Right cardiac atrium (tissue), 5 donors: ENCODE measurements around the gene HS3ST4. TPM values are rescaled to one million over a fixed set of nuclear protein-coding genes. Genes with fewer than 3 reads are reported as not detected.
"Not testable (repeated sequence)": the region's sequence is repeated elsewhere in the genome, so short reads cannot be mapped to it uniquely, and the experiment has no call there.

Experiments used
- ATAC-seq, 2 donors: fragments of 200-7000 bp; cut with Tn5 transposase; one replicate each; pipeline versions ENCODE4 v1.8.0 to v1.9.1; 2020; ENCODE audit warnings: moderate library complexity in 2 of 2, mild to moderate bottlenecking in 1 of 2
- DNase-seq, 3 donors: peaks; one replicate each; pipeline ENCODE4 v3.0.0-alpha.2; 2020
- H3K27ac ChIP-seq: one replicate; pipeline ENCODE4 v1.5.1; 2013; ENCODE audit warnings: mild to moderate bottlenecking, low read length, control low read depth, moderate library complexity
- H3K27me3 ChIP-seq: one replicate; pipeline ENCODE4 v1.6.1; 2013; ENCODE audit not compliant: control insufficient read depth, insufficient read depth
- H3K4me1 ChIP-seq: one replicate; pipeline ENCODE4 v1.6.1; 2013; ENCODE audit warnings: low read length; ENCODE audit not compliant: control insufficient read depth, insufficient read depth
- H3K4me3 ChIP-seq: one replicate; pipeline ENCODE4 v1.5.1; 2013; ENCODE audit warnings: low read length, control low read depth
- H3K9me3 ChIP-seq: one replicate; pipeline ENCODE4 v1.6.1; 2013; ENCODE audit warnings: low read length; ENCODE audit not compliant: control insufficient read depth
- WGBS: extraction: QIAGEN DNeasy Blood & Tissue Kit; methylation state at CpG from one replicate; pipeline ENCODE4 v1.1.7; 2013; 5-methylcytosine and 5-hydroxymethylcytosine counted together
- intact Hi-C, 4 donors: fragments of 100-400 bp; cut with DNase I; formaldehyde crosslinking; loops; one replicate each; pipeline versions ENCODE4 v1.11.0 to v1.14.0; 2022 to 2023
- polyA plus RNA-seq: library from polyadenylated mRNA; stranded (reverse); fragments of 200-250 nt; gene quantifications from one replicate; pipeline ENCODE4 v1.2.3, GENCODE V29; 2013
- total RNA-seq, 4 donors: library from RNA; stranded (reverse); fragmentation: NEBNext Ultra II Directional; extraction: Animal tissue kit (Norgen Biotek cat#: 25700); gene quantifications; one replicate each; pipeline ENCODE4 v1.2.1, GENCODE V29; 2021
- donor health status: healthy with polysubstance abuse.
- donor health status: DM: no; HTN: yes; CAD: no.
- donor health status: DM: no; HTN: no; CAD: no.
- donor health status: DM: no; HTN: yes; CAD: no; lungs with severe emphysema.
- donor health status: DM: yes; HTN: yes; CAD: no.

The HS3ST4 gene
- total and polyA plus RNA-seq, 5 donors = not detected

DNA sequence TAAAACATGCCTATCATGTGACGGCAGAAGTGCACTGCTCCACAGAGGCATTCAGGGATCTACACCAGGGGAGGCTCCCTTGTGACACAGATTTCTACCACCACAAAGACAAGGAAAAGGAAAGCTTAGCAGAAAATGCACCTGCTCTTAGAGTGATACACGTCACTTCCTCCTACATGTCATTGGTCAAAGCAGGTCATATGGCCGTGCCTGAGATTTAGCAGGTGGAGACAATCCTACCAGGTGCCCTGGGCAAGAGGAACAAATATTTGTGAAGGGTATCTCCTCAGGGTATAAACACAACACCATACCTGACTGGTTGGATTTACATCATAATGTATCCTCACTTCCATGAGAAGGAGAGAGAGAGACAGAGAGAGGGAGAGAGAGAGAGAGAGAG is 362.1 kb downstream of the HS3ST4 start:
- H3K4me3 ChIP-seq = no peak overlapping the region
- WGBS = 91% methylated on average over 3 of the region's 3 CpGs
- H3K4me1 ChIP-seq = no peaks in the 10 kb centered on the region
- no peaks in the 10 kb centered on the region for H3K9me3 ChIP-seq
- DNase-seq = no peak
- no peak for ATAC-seq
- intact Hi-C loops = no loop called here
- H3K27me3 ChIP-seq = no peaks in the 10 kb centered on the region
- H3K27ac ChIP-seq = no peak overlapping the region

DNA sequence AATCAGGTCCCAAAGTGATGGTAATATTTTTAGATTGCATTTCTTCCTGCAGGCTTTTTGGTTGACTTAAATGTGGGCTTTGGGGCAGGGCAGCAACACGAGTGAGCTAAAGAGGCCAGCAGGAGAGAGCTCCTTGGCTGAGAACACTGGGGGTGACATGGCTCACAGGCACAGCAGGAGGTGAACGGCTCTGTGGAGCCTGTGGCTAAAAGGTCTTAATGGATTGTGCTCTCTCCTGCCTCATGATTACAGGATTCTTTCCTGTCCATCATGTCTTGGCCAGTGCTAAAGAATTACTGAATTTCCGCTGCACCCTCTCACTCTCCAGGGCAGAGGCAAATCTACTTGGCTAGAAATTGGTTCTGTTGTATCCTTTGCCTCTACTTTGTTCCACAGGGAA is 366.6 kb downstream of the HS3ST4 start:
- Histone ChIP-seq H3K9me3 (no peaks in the 10 kb centered on the region), H3K4me3 (no peak overlapping the region), H3K27me3 (no peaks in the 10 kb centered on the region), H3K4me1 (no peaks in the 10 kb centered on the region), H3K27ac (no peak overlapping the region)
- no peak for DNase-seq
- no peak for ATAC-seq
- intact Hi-C loops = no loop called here
- WGBS = 36% methylated on average over 3 of the region's 3 CpGs

GRCh38 chr16:26070302-26071100 is 378.7 kb downstream of the HS3ST4 start:
- 30% methylated on average over 5 of the region's 5 CpGs for WGBS
- ATAC-seq (no peak), DNase-seq (no peak)
- no peaks in the 10 kb centered on the region for H3K4me1 ChIP-seq
- no peak overlapping the region for H3K4me3 ChIP-seq
- H3K9me3 ChIP-seq = no peaks in the 10 kb centered on the region
- intact Hi-C loops = no loop called here
- H3K27ac ChIP-seq = no peak overlapping the region
- peaks cover 2% of the 10 kb centered on the region for H3K27me3 ChIP-seq

GRCh38 chr16:26071101-26071866 is 379.5 kb downstream of the HS3ST4 start:
- ATAC-seq (no peak), DNase-seq (no peak)
- no peaks in the 10 kb centered on the region for H3K9me3 ChIP-seq
- H3K27me3 ChIP-seq = no peaks in the 10 kb centered on the region
- no peak overlapping the region for H3K4me3 ChIP-seq
- H3K4me1 ChIP-seq = no peaks in the 10 kb centered on the region
- intact Hi-C loops = no loop called here
- no peak overlapping the region for H3K27ac ChIP-seq
- 58% methylated on average over 9 of the region's 9 CpGs for WGBS

GRCh38 chr16:26078716-26079355 is 387.1 kb downstream of the HS3ST4 start:
- no peaks in the 10 kb centered on the region for H3K27me3 ChIP-seq
- WGBS = 22% methylated on average over 10 of the region's 10 CpGs
- no peaks in the 10 kb centered on the region for H3K9me3 ChIP-seq
- H3K4me3 ChIP-seq = no peak overlapping the region
- DNase-seq (no peak), ATAC-seq (no peak)
- intact Hi-C loops = no loop called here
- no peaks in the 10 kb centered on the region for H3K4me1 ChIP-seq
- H3K27ac ChIP-seq = no peak overlapping the region

- Histone ChIP-seq H3K27ac (no peak overlapping the region), H3K4me3 (no peak overlapping the region), H3K27me3 (no peaks in the 10 kb centered on the region), H3K4me1 (no peaks in the 10 kb centered on the region), H3K9me3 (no peaks in the 10 kb centered on the region)
- intact Hi-C loops = no loop called here
- DNase-seq = no peak
- WGBS = 71% methylated on average over 2 of the region's 2 CpGs
- ATAC-seq = no peak
These were observed 395.3 kb downstream of the HS3ST4 start for GRCh38 chr16:26087091-26087490.

- Histone ChIP-seq H3K27ac (no peak overlapping the region), H3K4me1 (no peaks in the 10 kb centered on the region), H3K9me3 (no peaks in the 10 kb centered on the region), H3K27me3 (no peaks in the 10 kb centered on the region), H3K4me3 (no peak overlapping the region)
- DNase-seq = no peak
- intact Hi-C loops = no loop called here
- ATAC-seq = no peak
- 98% methylated on average over 1 of the region's 1 CpG for WGBS
These were observed 399.8 kb downstream of the HS3ST4 start for GRCh38 chr16:26091511-26091910.

DNA sequence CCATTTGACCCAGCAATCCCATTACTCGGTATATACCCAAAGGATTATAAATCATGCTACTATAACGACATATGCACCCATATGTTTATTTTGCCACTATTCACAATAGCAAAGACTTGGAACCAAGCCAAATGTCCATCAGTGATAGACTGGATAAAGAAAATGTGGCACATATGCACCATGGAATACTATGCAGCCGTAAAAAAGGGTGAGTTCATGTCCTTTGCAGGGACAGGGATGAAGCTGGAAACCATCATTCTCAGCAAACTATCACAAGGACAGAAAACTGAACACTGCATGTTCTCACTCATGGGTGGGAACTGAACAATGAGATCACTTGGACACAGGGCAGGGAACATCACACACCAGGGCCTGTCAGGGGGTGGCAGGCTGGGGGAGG is 406.4 kb downstream of the HS3ST4 start:
- intact Hi-C loops, H3K9me3 ChIP-seq, H3K27ac ChIP-seq, H3K27me3 ChIP-seq, ATAC-seq, H3K4me3 ChIP-seq, DNase-seq, H3K4me1 ChIP-seq: not testable (repeated sequence)
- WGBS = 93% methylated on average over 3 of the region's 3 CpGs

- Histone ChIP-seq H3K27ac (no peak overlapping the region), H3K27me3 (no peaks in the 10 kb centered on the region), H3K4me1 (no peaks in the 10 kb centered on the region), H3K9me3 (no peaks in the 10 kb centered on the region), H3K4me3 (no peak overlapping the region)
- DNase-seq (no peak), ATAC-seq (no peak)
- 63% methylated on average over 6 of the region's 6 CpGs for WGBS
- intact Hi-C loops = no loop called here
These were observed 410.6 kb downstream of the HS3ST4 start for GRCh38 chr16:26102369-26102768.

DNA sequence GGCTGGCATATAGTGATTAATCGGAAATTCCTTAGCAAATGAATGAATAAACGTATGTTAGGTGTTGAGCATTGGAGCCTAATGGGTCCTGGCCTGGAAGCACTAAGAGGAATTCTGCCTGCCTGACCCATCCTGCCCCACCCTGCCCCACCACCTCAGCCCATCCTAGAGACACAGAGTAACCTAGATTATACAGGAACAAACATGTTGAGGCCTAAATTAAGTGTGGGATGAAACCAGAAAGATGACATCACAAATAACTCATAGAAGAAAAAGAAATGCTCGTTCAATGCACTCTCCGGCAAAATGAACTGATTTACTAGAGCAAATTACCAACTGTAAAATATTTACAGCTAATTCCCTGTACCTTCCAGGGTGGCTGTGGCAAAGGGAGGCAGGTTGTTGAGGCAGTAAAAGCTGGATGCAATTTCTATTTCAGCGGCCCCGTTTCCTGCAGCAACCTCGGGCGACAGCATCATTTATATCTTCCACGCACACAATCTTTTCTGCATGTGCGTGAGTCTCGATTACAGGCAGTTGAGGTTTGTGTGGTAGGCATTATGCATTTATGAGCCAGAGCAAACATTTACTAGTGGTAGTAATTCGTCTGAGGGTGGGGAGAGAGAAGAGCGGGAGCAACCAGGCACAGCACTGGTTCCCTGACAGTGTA is 417.2 kb downstream of the HS3ST4 start:
- ATAC-seq (no peak), DNase-seq (no peak)
- WGBS = 83% methylated on average over 13 of the region's 13 CpGs
- Histone ChIP-seq H3K27ac (no peak overlapping the region), H3K27me3 (no peaks in the 10 kb centered on the region), H3K4me1 (no peaks in the 10 kb centered on the region), H3K4me3 (no peak overlapping the region), H3K9me3 (no peaks in the 10 kb centered on the region)
- intact Hi-C loops = no loop called here

DNA sequence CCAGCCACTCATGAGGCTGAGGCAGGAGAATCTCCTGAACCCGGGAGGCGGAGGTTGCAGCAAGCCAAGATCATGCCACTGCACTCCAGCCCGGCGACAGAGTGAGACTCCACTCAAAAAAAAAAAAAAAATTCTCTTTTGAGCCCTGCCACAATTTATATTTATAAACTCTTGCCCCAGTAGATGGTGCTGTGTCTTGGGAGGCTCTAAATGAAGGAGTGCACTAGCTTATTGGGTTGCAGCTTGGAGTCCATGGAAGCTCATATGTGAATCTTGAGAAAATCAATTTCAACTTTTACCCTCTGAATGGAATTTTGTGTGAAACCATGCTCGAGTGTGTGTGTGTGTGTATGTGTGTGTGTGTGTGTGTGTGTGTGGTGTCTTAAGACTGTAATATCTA is 420.1 kb downstream of the HS3ST4 start:
- H3K9me3 ChIP-seq = no peaks in the 10 kb centered on the region
- ATAC-seq (no peak), DNase-seq (no peak)
- intact Hi-C loops = no loop called here
- no peaks in the 10 kb centered on the region for H3K4me1 ChIP-seq
- WGBS = 66% methylated on average over 5 of the region's 5 CpGs
- H3K4me3 ChIP-seq = no peak overlapping the region
- H3K27ac ChIP-seq = no peak overlapping the region
- H3K27me3 ChIP-seq = no peaks in the 10 kb centered on the region
